Endothelial cell of umbilical vein (primary cell): ENCODE data around the gene RAB31. TPM values are rescaled to one million over a fixed set of nuclear protein-coding genes. Genes with fewer than 3 reads are reported as not detected.
A peak's percentile ranks its signal among the peaks of the same experiment; 100 is the strongest.

ENCODE experiments used
- BruUV-seq: library from RNA; stranded (reverse); fragments of 400-500 nt; replicated peaks from 2 replicates; lab custom pipeline; 2021; lab: Mats Ljungman, UMichigan
- CTCF ChIA-PET: fragments of 300-600, 350-600 bp; sonication (Branson Sonifier 250); formaldehyde crosslinking; loops from one replicate; lab custom pipeline; 2021; ENCODE audit warnings: antibody characterized with exemption, inconsistent platforms; lab: Charles Lee
- POLR2A ChIA-PET: fragments of 300-600, 350-600 bp; sonication (Branson Sonifier 250); formaldehyde crosslinking; loops from one replicate; lab custom pipeline; 2021; ENCODE audit warnings: antibody characterized with exemption, inconsistent platforms; lab: Charles Lee
- DNase-seq: peaks from one replicate; pipeline ENCODE4 v3.0.0-alpha.2; 2011; ENCODE audit warnings: low read depth, low spot score
- FAIRE-seq: peaks from 2 replicates; lab custom pipeline; 2011; peaks lifted over from hg19 to GRCh38; lab: Jason Lieb, UNC
- H2AFZ ChIP-seq: 2 replicates; pipeline ENCODE4 v1.6.0; 2012; ENCODE audit warnings: low read depth, low read length, control low read depth, inconsistent platforms
- H3K27ac ChIP-seq: 2 replicates; pipeline ENCODE4 v1.5.1; 2011; ENCODE audit warnings: low read depth, mild to moderate bottlenecking, control low read depth, low read length, moderate library complexity; ENCODE audit not compliant: insufficient read depth
- H3K27me3 ChIP-seq, 2 experiments: 2 replicates each; pipeline versions ENCODE4 v1.6.0 to v1.6.1; 2011; ENCODE audit warnings: low read length in 2 of 2, mixed read lengths in 1 of 2; ENCODE audit not compliant: control insufficient read depth in 2 of 2, insufficient read depth in 2 of 2
- H3K36me3 ChIP-seq, 2 experiments: 2 replicates in 1 of 2; 3 replicates in 1 of 2; pipeline ENCODE4 v1.5.1; 2011; ENCODE audit warnings: low read length in 2 of 2, mild to moderate bottlenecking in 1 of 2, moderate library complexity in 1 of 2; ENCODE audit not compliant: control insufficient read depth in 2 of 2, insufficient read depth in 2 of 2; ENCODE audit errors: extremely low read depth in 1 of 2
- H3K4me1 ChIP-seq: 3 replicates; pipeline ENCODE4 v1.5.1; 2011; ENCODE audit warnings: mild to moderate bottlenecking, low read length; ENCODE audit not compliant: control insufficient read depth, insufficient read depth; ENCODE audit errors: extremely low read depth
- H3K4me2 ChIP-seq: 2 replicates; pipeline ENCODE4 v1.6.1; 2011; ENCODE audit warnings: low read length, control low read depth, mixed read lengths; ENCODE audit not compliant: insufficient read depth
- H3K4me3 ChIP-seq, 3 experiments: fragments of 200-600 bp in 1 of 3; sonication (generic), shearing (Covaris generic) in 1 of 3; replicated peaks in 1 of 3; 2 replicates each; pipeline ENCODE4 v1.5.1; 2011 to 2016; ENCODE audit warnings: control low read depth in 3 of 3, low read length in 3 of 3, mild to moderate bottlenecking in 2 of 3, inconsistent platforms in 1 of 3, low read depth in 1 of 3, moderate library complexity in 1 of 3; ENCODE audit not compliant: insufficient read depth in 1 of 3
- H3K79me2 ChIP-seq: 2 replicates; pipeline ENCODE4 v1.6.0; 2012; ENCODE audit warnings: low read length, inconsistent platforms; ENCODE audit not compliant: control insufficient read depth, insufficient read depth
- H3K9ac ChIP-seq: replicated peaks from 2 replicates; pipeline ENCODE3; 2011; ENCODE audit warnings: low read length, control low read depth; ENCODE audit not compliant: insufficient read depth; ENCODE audit errors: extremely low read depth
- H3K9me1 ChIP-seq: replicated peaks from 3 replicates; pipeline ENCODE4 v1.6.0; 2011; ENCODE audit warnings: mild to moderate bottlenecking, low read length; ENCODE audit not compliant: control insufficient read depth, insufficient read depth; ENCODE audit errors: extremely low read depth
- H3K9me3 ChIP-seq: replicated peaks from 2 replicates; pipeline ENCODE4 v1.5.1; 2012; ENCODE audit warnings: low read length, inconsistent platforms; ENCODE audit not compliant: control insufficient read depth, insufficient read depth
- H4K20me1 ChIP-seq: replicated peaks from 2 replicates; pipeline ENCODE3; 2011; ENCODE audit warnings: mild to moderate bottlenecking, low read length; ENCODE audit not compliant: control insufficient read depth, insufficient read depth; ENCODE audit errors: extremely low read depth
- CTCF ChIP-seq, 2 donors: IDR thresholded peaks; 1 replicate in 1 of 2; 2 replicates in 1 of 2; pipeline ENCODE4 v1.5.1; 2011; ENCODE audit warnings: low read length in 2 of 2, mild to moderate bottlenecking in 2 of 2, moderate library complexity in 2 of 2, control low read depth in 1 of 2, inconsistent platforms in 1 of 2, low read depth in 1 of 2; ENCODE audit not compliant: insufficient read depth in 1 of 2; ENCODE audit errors: extremely low read depth in 1 of 2
- FOS ChIP-seq: IDR thresholded peaks from 2 replicates; pipeline ENCODE4 v1.6.1; 2011; ENCODE audit warnings: mild to moderate bottlenecking, low read length, moderate library complexity, borderline replicate concordance; ENCODE audit not compliant: insufficient read depth
- GATA2 ChIP-seq: IDR thresholded peaks from 2 replicates; pipeline ENCODE4 v1.7.0; 2011; ENCODE audit warnings: low read depth, mild to moderate bottlenecking, moderate library complexity, mixed read lengths, low read length; ENCODE audit not compliant: insufficient read length, insufficient read depth
- JUN ChIP-seq: IDR thresholded peaks from 2 replicates; pipeline ENCODE4 v1.6.1; 2011; ENCODE audit warnings: borderline replicate concordance, low read depth; ENCODE audit not compliant: insufficient read length, insufficient read depth
- MYC ChIP-seq: IDR thresholded peaks from one replicate; pipeline ENCODE4 v1.6.1; 2011; ENCODE audit warnings: mild to moderate bottlenecking, low read depth, low read length
- POLR2A ChIP-seq: IDR thresholded peaks from 2 replicates; pipeline ENCODE4 v1.6.1; 2012; ENCODE audit warnings: low read depth, mild to moderate bottlenecking, control low read depth, low read length
- POLR2AphosphoS5 ChIP-seq: IDR thresholded peaks from 2 replicates; pipeline ENCODE4 v1.6.1; 2012; ENCODE audit warnings: low read depth, mild to moderate bottlenecking, control low read depth, low read length, moderate library complexity; ENCODE audit not compliant: insufficient read depth
- dilution Hi-C: fragments of 300-500 bp; cut with MboI; formaldehyde crosslinking; loops from one replicate; pipeline ENCODE4 v1.15.0; 2019; ENCODE audit warnings: low sequenced_read_pairs; ENCODE audit not compliant: extremely low pct_ligation_motif_present
- intact Hi-C: fragments of 100-400 bp; cut with micrococcal nuclease; formaldehyde crosslinking; loops from one replicate; pipeline ENCODE4 v1.10.0; 2022
- polyA plus RNA-seq, 4 experiments: library from polyadenylated mRNA; depleted of rRNA in 3 of 4; stranded (reverse) in 3 of 4; unstranded in 1 of 4; fragments of >200 nt; gene quantifications; 2 replicates each; pipeline versions ENCODE4 v1.2.1 to v1.2.3, GENCODE V29; 2011 to 2012; ENCODE audit warnings: missing spikeins in 1 of 4
- total RNA-seq: library from RNA; stranded (reverse); gene quantifications from 2 replicates; pipeline ENCODE4 v1.2.3, GENCODE V29; 2021
- TF ChIP-seq, protein P1 (sequence below): IDR thresholded peaks from 2 replicates; pipeline ENCODE4 v1.6.1; 2011; ENCODE audit not compliant: insufficient read depth, insufficient read length

Gene RAB31
- total and polyA plus RNA-seq, 2 donors (not counting 3 experiments of a cell fraction or from before 2014, with no cell fraction given) = 30.5 TPM

DNA sequence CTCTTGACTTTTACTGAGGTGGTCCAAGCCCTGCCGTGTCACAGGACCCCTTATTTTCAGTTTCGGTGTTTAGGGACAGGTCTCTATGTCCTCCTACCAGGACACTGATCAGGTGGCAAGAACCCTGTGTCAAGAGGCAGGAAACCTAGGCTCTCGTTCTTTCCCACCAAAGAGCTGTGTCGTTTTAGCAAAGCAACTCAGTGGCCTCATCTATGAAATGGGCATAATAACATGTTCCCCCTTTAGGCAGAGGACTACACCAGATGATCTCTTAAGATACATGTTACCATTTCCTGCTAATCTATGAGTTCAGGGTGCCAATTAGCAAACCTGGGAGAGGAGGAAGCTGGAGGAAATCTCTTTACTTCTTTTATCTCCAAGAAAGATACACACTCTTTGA, 1.9 kb downstream of the RAB31 start:
- no peaks in the 10 kb centered on the region for H3K9me1 ChIP-seq
- H3K79me2 ChIP-seq = peaks cover 32% of the 10 kb centered on the region
- intact Hi-C loops = no loop called here
- H3K27me3 ChIP-seq = no peaks in the 10 kb centered on the region
- BruUV-seq = no TSS peak
- H3K4me3 ChIP-seq = no peak overlapping the region
- H4K20me1 ChIP-seq = no peaks in the 10 kb centered on the region
- no peaks in the 10 kb centered on the region for H3K9me3 ChIP-seq
- H3K27ac ChIP-seq = no peak overlapping the region
- no peak overlapping the region for H2AFZ ChIP-seq
- no peak for TF ChIP-seq FOS
- TF ChIP-seq GATA2 = no peak
- H3K4me1 ChIP-seq = peaks cover 23% of the 10 kb centered on the region
- no peak overlapping the region for H3K9ac ChIP-seq
- dilution Hi-C loops = no loop called here
- CTCF ChIA-PET = interaction anchor here (0.9 to 1.3 kb wide), 3 partner anchors 9 to 97 kb away, joined by 3 to 5 read pairs (median 4); no protein-coding TSS in a partner anchor
- POLR2A ChIA-PET = no interaction called here
- FAIRE-seq (peak; percentile 69), DNase-seq (no peak)
- H3K36me3 ChIP-seq = no peaks in the 10 kb centered on the region
- H3K4me2 ChIP-seq = no peak overlapping the region

- Histone ChIP-seq H3K4me2 (no peak overlapping the region), H3K36me3 (no peaks in the 10 kb centered on the region), H3K27ac (no peak overlapping the region), H3K79me2 (peaks cover 34% of the 10 kb centered on the region), H3K4me1 (peaks cover 8% of the 10 kb centered on the region), H3K9me1 (no peaks in the 10 kb centered on the region), H3K4me3 (no peak overlapping the region), H2AFZ (no peak overlapping the region), H3K27me3 (no peaks in the 10 kb centered on the region), H3K9ac (no peak overlapping the region), H3K9me3 (no peaks in the 10 kb centered on the region), H4K20me1 (no peaks in the 10 kb centered on the region)
- intact Hi-C loops (no loop called here), dilution Hi-C loops (no loop called here)
- ChIA-PET POLR2A (no interaction called here), CTCF (interaction anchor here (0.8 to 1.3 kb wide), 3 partner anchors 28 to 92 kb away, joined by 3 to 4 read pairs (median 3); no protein-coding TSS in a partner anchor)
- DNase-seq = no peak
- TF ChIP-seq POLR2AphosphoS5 = no peak
- TF ChIP-seq CTCF (IDR thresholded peaks at IDR 0.05; ENCODE audit: extremely low read depth in 1 of 2, insufficient read depth in 1 of 2, low read depth in 1 of 2, low read length in 2 of 2) = no peak
- no peak for TF ChIP-seq MYC
- TF ChIP-seq JUN = no peak
- TF ChIP-seq, protein P1, sequence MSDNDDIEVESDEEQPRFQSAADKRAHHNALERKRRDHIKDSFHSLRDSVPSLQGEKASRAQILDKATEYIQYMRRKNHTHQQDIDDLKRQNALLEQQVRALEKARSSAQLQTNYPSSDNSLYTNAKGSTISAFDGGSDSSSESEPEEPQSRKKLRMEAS = no peak
- TF ChIP-seq POLR2A = no peak
- FAIRE-seq = no peak
- no TSS peak for BruUV-seq
These were observed 3.4 kb downstream of the RAB31 start for GRCh38 chr18:9711361-9712129.
